ENCODE data around the gene CDK16. TPM values are rescaled to one million over a fixed set of nuclear protein-coding genes. Genes with fewer than 3 reads are reported as not detected.

The CDK16 gene
- total and polyA plus RNA-seq, 2 donors (not counting 3 experiments of a cell fraction or from before 2014, with no cell fraction given), result 99.9 to 149 TPM

DNA sequence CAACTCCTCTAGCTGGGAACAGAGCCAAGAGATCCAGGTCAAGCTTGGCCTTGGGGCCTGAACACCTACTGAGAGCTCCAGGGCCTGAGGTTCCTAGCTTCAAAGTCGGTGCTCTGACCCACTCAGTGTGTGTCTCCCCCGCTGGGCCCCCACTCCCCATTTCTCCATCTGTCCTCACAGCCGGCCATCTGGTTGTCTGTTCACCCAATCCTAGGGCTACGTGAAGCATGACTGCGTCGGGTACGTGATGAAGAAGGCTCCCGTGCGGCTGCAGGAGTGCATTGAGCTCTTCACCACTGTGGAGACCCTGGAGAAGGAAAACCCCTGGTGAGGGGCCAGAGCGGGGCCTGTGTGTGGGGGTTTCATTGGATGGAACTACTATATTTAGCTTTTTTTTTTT is 26.7 kb downstream of the CDK16 start:
- BruUV-seq (replicated peaks), result no TSS peak
- H3K4me2 ChIP-seq (ENCODE audit: insufficient read depth, low read length), result no peak overlapping the region
- ChIA-PET POLR2A (no interaction called here), CTCF (no interaction called here)
- DNase-seq (ENCODE audit: low read depth, low spot score), result no peak
- FAIRE-seq, result no peak
- no peaks in the 10 kb centered on the region for H3K79me2 ChIP-seq (ENCODE audit: control insufficient read depth, insufficient read depth, low read length)
- H3K9me1 ChIP-seq (replicated peaks; ENCODE audit: control insufficient read depth, extremely low read depth, insufficient read depth, low read length), result no peaks in the 10 kb centered on the region
- intact Hi-C loops (cut with micrococcal nuclease) (no loop called here), dilution Hi-C loops (cut with MboI; ENCODE audit: extremely low pct_ligation_motif_present, low sequenced_read_pairs) (no loop called here)
- H3K4me3 ChIP-seq (replicated peaks in 1 of 3; ENCODE audit: insufficient read depth in 1 of 3, low read depth in 1 of 3, low read length in 3 of 3), result no peak overlapping the region
- H3K27ac ChIP-seq (ENCODE audit: insufficient read depth, low read depth, low read length), result no peak overlapping the region
- H4K20me1 ChIP-seq (replicated peaks; ENCODE audit: control insufficient read depth, extremely low read depth, insufficient read depth, low read length), result no peaks in the 10 kb centered on the region
- peaks cover 0 to 25% of the 10 kb centered on the region in 2 experiments for H3K36me3 ChIP-seq (ENCODE audit: control insufficient read depth in 2 of 2, extremely low read depth in 1 of 2, insufficient read depth in 2 of 2, low read length in 2 of 2)
- no peaks in the 10 kb centered on the region for H3K9me3 ChIP-seq (replicated peaks; ENCODE audit: control insufficient read depth, insufficient read depth, low read length)
- TF ChIP-seq FOS (IDR thresholded peaks at IDR 0.05; ENCODE audit: borderline replicate concordance, insufficient read depth, low read length) (no peak), POLR2AphosphoS5 (IDR thresholded peaks at IDR 0.05; ENCODE audit: insufficient read depth, low read depth, low read length) (no peak), GATA2 (IDR thresholded peaks at IDR 0.05; ENCODE audit: insufficient read depth, insufficient read length, low read depth, low read length) (no peak), POLR2A (IDR thresholded peaks at IDR 0.05; ENCODE audit: low read depth, low read length) (no peak), EZH2 (IDR thresholded peaks at IDR 0.05; ENCODE audit: borderline replicate concordance, low read depth, low read length, severe bottlenecking) (no peak), JUN (IDR thresholded peaks at IDR 0.05; ENCODE audit: borderline replicate concordance, insufficient read depth, insufficient read length, low read depth) (no peak), MYC (IDR thresholded peaks at IDR 0.05; ENCODE audit: low read depth, low read length) (no peak)
- TF ChIP-seq, protein P1, sequence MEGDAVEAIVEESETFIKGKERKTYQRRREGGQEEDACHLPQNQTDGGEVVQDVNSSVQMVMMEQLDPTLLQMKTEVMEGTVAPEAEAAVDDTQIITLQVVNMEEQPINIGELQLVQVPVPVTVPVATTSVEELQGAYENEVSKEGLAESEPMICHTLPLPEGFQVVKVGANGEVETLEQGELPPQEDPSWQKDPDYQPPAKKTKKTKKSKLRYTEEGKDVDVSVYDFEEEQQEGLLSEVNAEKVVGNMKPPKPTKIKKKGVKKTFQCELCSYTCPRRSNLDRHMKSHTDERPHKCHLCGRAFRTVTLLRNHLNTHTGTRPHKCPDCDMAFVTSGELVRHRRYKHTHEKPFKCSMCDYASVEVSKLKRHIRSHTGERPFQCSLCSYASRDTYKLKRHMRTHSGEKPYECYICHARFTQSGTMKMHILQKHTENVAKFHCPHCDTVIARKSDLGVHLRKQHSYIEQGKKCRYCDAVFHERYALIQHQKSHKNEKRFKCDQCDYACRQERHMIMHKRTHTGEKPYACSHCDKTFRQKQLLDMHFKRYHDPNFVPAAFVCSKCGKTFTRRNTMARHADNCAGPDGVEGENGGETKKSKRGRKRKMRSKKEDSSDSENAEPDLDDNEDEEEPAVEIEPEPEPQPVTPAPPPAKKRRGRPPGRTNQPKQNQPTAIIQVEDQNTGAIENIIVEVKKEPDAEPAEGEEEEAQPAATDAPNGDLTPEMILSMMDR (IDR thresholded peaks at IDR 0.05; ENCODE audit: extremely low read depth in 1 of 2, insufficient read depth in 1 of 2, low read depth in 1 of 2, low read length in 2 of 2), result no peak
- TF ChIP-seq, protein P2, sequence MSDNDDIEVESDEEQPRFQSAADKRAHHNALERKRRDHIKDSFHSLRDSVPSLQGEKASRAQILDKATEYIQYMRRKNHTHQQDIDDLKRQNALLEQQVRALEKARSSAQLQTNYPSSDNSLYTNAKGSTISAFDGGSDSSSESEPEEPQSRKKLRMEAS (IDR thresholded peaks at IDR 0.05; ENCODE audit: insufficient read depth, insufficient read length), result no peak
- no peaks in the 10 kb centered on the region for H3K4me1 ChIP-seq (ENCODE audit: control insufficient read depth, extremely low read depth, insufficient read depth, low read length)
- no peak overlapping the region for H3K9ac ChIP-seq (replicated peaks; ENCODE audit: extremely low read depth, insufficient read depth, low read length)
- no peaks in the 10 kb centered on the region for H3K27me3 ChIP-seq (ENCODE audit: control insufficient read depth in 2 of 2, insufficient read depth in 2 of 2, low read length in 2 of 2)
- no peak overlapping the region for H2AFZ ChIP-seq (ENCODE audit: low read depth, low read length)

All from endothelial cell of umbilical vein (primary cell).